H9 (cell line): Measurements from ENCODE around the gene TOM1L2. TPM values are rescaled to one million over a fixed set of nuclear protein-coding genes. Genes with fewer than 3 reads are reported as not detected.

ENCODE experiments used
- DNase-seq: peaks from one replicate; pipeline ENCODE4 v3.0.0-alpha.2; 2017
- H2AFZ ChIP-seq: one replicate; pipeline ENCODE4 v1.6.1; 2013; ENCODE audit warnings: mild to moderate bottlenecking, low read length, control low read depth, moderate library complexity
- H2AK5ac ChIP-seq: 2 replicates; pipeline ENCODE4 v1.6.1; 2013; ENCODE audit warnings: low read length, control low read depth, mixed read lengths; ENCODE audit not compliant: insufficient read length
- H2BK120ac ChIP-seq: one replicate; pipeline ENCODE4 v1.6.1; 2013; ENCODE audit warnings: low read depth, mild to moderate bottlenecking, low read length, control low read depth, inconsistent platforms; ENCODE audit not compliant: poor library complexity, severe bottlenecking
- H2BK12ac ChIP-seq: 2 replicates; pipeline ENCODE4 v1.6.1; 2013; ENCODE audit warnings: low read length, control low read depth, mixed read lengths, low read depth; ENCODE audit not compliant: insufficient read length
- H2BK15ac ChIP-seq: 2 replicates; pipeline ENCODE4 v1.6.1; 2013; ENCODE audit warnings: low read depth, low read length, control low read depth
- H2BK20ac ChIP-seq: one replicate; pipeline ENCODE4 v1.6.1; 2013; ENCODE audit warnings: low read depth, mild to moderate bottlenecking, low read length, control low read depth, inconsistent platforms; ENCODE audit not compliant: poor library complexity, severe bottlenecking
- H2BK5ac ChIP-seq: 2 replicates; pipeline ENCODE4 v1.6.1; 2013; ENCODE audit warnings: low read length, control low read depth, mixed read lengths; ENCODE audit not compliant: insufficient read length
- H3K14ac ChIP-seq: 2 replicates; pipeline ENCODE4 v1.6.1; 2013; ENCODE audit warnings: low read length, control low read depth; ENCODE audit not compliant: insufficient read depth
- H3K18ac ChIP-seq: 2 replicates; pipeline ENCODE4 v1.6.1; 2013; ENCODE audit warnings: low read depth, mild to moderate bottlenecking, mixed read lengths, low read length, control low read depth; ENCODE audit not compliant: insufficient read length
- H3K23ac ChIP-seq: 2 replicates; pipeline ENCODE4 v1.6.1; 2013; ENCODE audit warnings: low read length, control low read depth, mixed read lengths, low read depth; ENCODE audit not compliant: insufficient read length
- H3K23me2 ChIP-seq: 2 replicates; pipeline ENCODE4 v1.6.1; 2013; ENCODE audit warnings: low read depth, mild to moderate bottlenecking, mixed read lengths, low read length, control low read depth; ENCODE audit not compliant: insufficient read length, poor library complexity, severe bottlenecking
- H3K27ac ChIP-seq: 2 replicates; pipeline ENCODE4 v1.5.1; 2013; ENCODE audit warnings: low read length, control low read depth, mixed read lengths, low read depth; ENCODE audit not compliant: insufficient read length
- H3K27me3 ChIP-seq: 2 replicates; pipeline ENCODE4 v1.6.1; 2013; ENCODE audit warnings: low read length, control low read depth, inconsistent platforms; ENCODE audit not compliant: insufficient read depth
- H3K4ac ChIP-seq: 2 replicates; pipeline ENCODE4 v1.6.1; 2013; ENCODE audit warnings: low read depth, mild to moderate bottlenecking, control low read depth, inconsistent platforms, low read length, moderate library complexity
- H3K4me1 ChIP-seq: 2 replicates; pipeline ENCODE4 v1.6.1; 2013; ENCODE audit warnings: low read length, control low read depth, inconsistent platforms; ENCODE audit not compliant: insufficient read depth
- H3K4me2 ChIP-seq: 2 replicates; pipeline ENCODE4 v1.6.1; 2013; ENCODE audit warnings: low read length, control low read depth, mixed read lengths; ENCODE audit not compliant: insufficient read length, insufficient read depth
- H3K56ac ChIP-seq: 2 replicates; pipeline ENCODE4 v1.6.1; 2013; ENCODE audit warnings: low read depth, mild to moderate bottlenecking, mixed read lengths, low read length, control low read depth; ENCODE audit not compliant: insufficient read length
- H3K79me1 ChIP-seq: 2 replicates; pipeline ENCODE4 v1.6.1; 2013; ENCODE audit warnings: low read depth, mild to moderate bottlenecking, moderate library complexity, low read length, control low read depth, inconsistent platforms; ENCODE audit not compliant: insufficient read depth, poor library complexity, severe bottlenecking
- H3K79me2 ChIP-seq: 2 replicates; pipeline ENCODE4 v1.6.1; 2013; ENCODE audit warnings: low read length, control low read depth, inconsistent platforms; ENCODE audit not compliant: insufficient read depth
- H3K9ac ChIP-seq: 2 replicates; pipeline ENCODE4 v1.6.1; 2013; ENCODE audit warnings: low read length, control low read depth, mixed read lengths; ENCODE audit not compliant: insufficient read length; ENCODE audit errors: extremely low read depth
- H3K9me3 ChIP-seq: one replicate; pipeline ENCODE4 v1.6.1; 2013; ENCODE audit warnings: low read depth, low read length, inconsistent platforms; ENCODE audit not compliant: control insufficient read depth
- H3T11ph ChIP-seq: one replicate; pipeline ENCODE4 v1.6.1; 2013; ENCODE audit warnings: mild to moderate bottlenecking, low read length, control low read depth, inconsistent platforms
- H4K20me1 ChIP-seq: one replicate; pipeline ENCODE4 v1.6.1; 2013; ENCODE audit not compliant: control insufficient read depth, insufficient read length, insufficient read depth
- H4K5ac ChIP-seq: 2 replicates; pipeline ENCODE4 v1.6.1; 2013; ENCODE audit warnings: low read depth, mild to moderate bottlenecking, mixed read lengths, low read length, control low read depth; ENCODE audit not compliant: insufficient read length
- H4K8ac ChIP-seq: replicated peaks from 2 replicates; pipeline ENCODE4 v1.6.1; 2013; ENCODE audit warnings: low read length, control low read depth, mixed read lengths, low read depth; ENCODE audit not compliant: insufficient read length
- H4K91ac ChIP-seq: 2 replicates; pipeline ENCODE4 v1.6.1; 2013; ENCODE audit warnings: low read depth, mild to moderate bottlenecking, moderate library complexity, mixed read lengths, low read length, control low read depth; ENCODE audit not compliant: insufficient read length
- H3K27ac Mint-ChIP-seq, 3 experiments: 2 replicates in 2 of 3; 3 replicates in 1 of 3; pipeline ENCODE4 v1.8.0; 2020 to 2021; ENCODE audit warnings: mixed read lengths in 3 of 3, mild to moderate bottlenecking in 1 of 3, moderate library complexity in 1 of 3
- H3K27me3 Mint-ChIP-seq: 2 replicates; pipeline ENCODE4 v1.8.0; 2021; ENCODE audit warnings: low read depth, mild to moderate bottlenecking, moderate library complexity, mixed read lengths
- H3K36me3 Mint-ChIP-seq, 3 experiments: 2 replicates in 2 of 3; 3 replicates in 1 of 3; pipeline ENCODE4 v1.8.0; 2020 to 2021; ENCODE audit warnings: low read depth in 3 of 3, mixed read lengths in 3 of 3; ENCODE audit not compliant: insufficient read depth in 1 of 3
- H3K4me1 Mint-ChIP-seq, 2 experiments: 2 replicates each; pipeline ENCODE4 v1.8.0; 2020; ENCODE audit warnings: mixed read lengths in 2 of 2
- H3K4me3 Mint-ChIP-seq, 2 experiments: 2 replicates in 1 of 2; 3 replicates in 1 of 2; pipeline ENCODE4 v1.8.0; 2020 to 2021; ENCODE audit warnings: mild to moderate bottlenecking in 2 of 2, mixed read lengths in 2 of 2, moderate library complexity in 1 of 2
- H3K9me3 Mint-ChIP-seq, 2 experiments: 2 replicates in 1 of 2; 3 replicates in 1 of 2; pipeline ENCODE4 v1.8.0; 2020; ENCODE audit warnings: mild to moderate bottlenecking in 2 of 2, mixed read lengths in 2 of 2, moderate library complexity in 1 of 2
- WGBS: extraction: QIAGEN DNeasy Blood & Tissue Kit; methylation state at CpG from one replicate; pipeline ENCODE4 v1.1.7; 2013; ENCODE audit warnings: missing lambda C conversion rate, low lambda C conversion rate, mixed read lengths; ENCODE audit not compliant: insufficient read length; ENCODE audit errors: extremely low coverage; 5-methylcytosine and 5-hydroxymethylcytosine counted together
- total RNA-seq: library from RNA; stranded (reverse); gene quantifications from 2 replicates; pipeline ENCODE4 v1.2.1, GENCODE V29; 2021
- TF ChIP-seq, protein P1 (sequence below): fragments of 200-600 bp; sonication (generic); conservative IDR thresholded peaks from 3 replicates; pipeline ENCODE4 v1.8.0; 2021; ENCODE audit warnings: antibody characterized with exemption, mild to moderate bottlenecking

Gene TOM1L2
- total RNA-seq, 1 experiment from 2014 or later: 4.6 TPM

DNA sequence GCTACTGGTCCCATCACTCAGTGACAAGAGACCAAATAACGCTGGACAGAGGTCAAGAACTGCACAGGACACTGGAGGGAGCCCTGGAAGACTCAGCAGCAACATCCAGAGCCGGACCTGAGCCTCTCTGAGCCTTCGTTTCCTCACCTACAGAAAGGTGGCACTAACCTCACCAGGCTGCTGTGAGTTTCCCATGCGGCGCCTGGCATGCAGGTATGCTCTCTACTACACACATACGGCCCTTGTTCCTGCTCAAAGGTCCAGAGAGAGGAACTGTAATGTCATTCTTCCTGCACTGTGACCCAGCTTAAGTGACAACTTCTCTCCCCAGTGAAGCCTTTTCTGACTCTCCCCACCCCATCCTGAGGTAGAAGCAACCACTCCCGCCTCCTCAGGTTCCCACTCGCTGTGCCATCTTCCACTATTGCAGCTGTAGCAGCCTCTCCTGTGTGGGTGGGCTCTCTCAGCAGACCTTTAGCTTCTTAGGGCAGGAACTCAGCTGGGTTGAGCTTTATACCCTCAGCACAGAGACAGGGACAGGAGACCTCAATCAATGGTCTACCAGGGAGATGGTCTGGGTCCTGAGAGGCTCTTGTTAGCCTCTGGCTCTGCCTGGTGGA lies 91.5 kb downstream of the TOM1L2 start:
- Histone ChIP-seq H3K4me1 (peaks cover 16% of the 10 kb centered on the region; the same call in 1 of the 2 replicates), H4K20me1 (no peaks in the 10 kb centered on the region), H3K9ac (no peak overlapping the region), H2BK5ac (no peak overlapping the region), H4K91ac (no peak overlapping the region), H3K23me2 (no peaks in the 10 kb centered on the region), H2BK20ac (no peak overlapping the region), H2BK12ac (no peak overlapping the region), H2AK5ac (no peak overlapping the region), H3K18ac (no peak overlapping the region), H3K4ac (no peak overlapping the region), H3T11ph (no peak overlapping the region), H3K27me3 (no peaks in the 10 kb centered on the region), H4K8ac (no peak overlapping the region), H3K27ac (no peak overlapping the region), H4K5ac (no peak overlapping the region), H3K4me2 (no peak overlapping the region), H3K79me2 (no peaks in the 10 kb centered on the region), H2BK15ac (no peak overlapping the region), H2BK120ac (no peak overlapping the region), H3K9me3 (no peaks in the 10 kb centered on the region), H3K56ac (no peak overlapping the region), H3K14ac (no peak overlapping the region), H2AFZ (no peak overlapping the region), H3K23ac (no peak overlapping the region), H3K79me1 (no peaks in the 10 kb centered on the region)
- no peaks in the 10 kb centered on the region for H3K36me3 Mint-ChIP-seq
- no peak overlapping the region for H3K27ac Mint-ChIP-seq
- peaks cover 12% of the 10 kb centered on the region for H3K27me3 Mint-ChIP-seq
- DNase-seq: no peak
- no peak overlapping the region for H3K4me3 Mint-ChIP-seq
- WGBS: no CpG with 5 or more reads among the region's 8 CpGs
- peaks cover 53 to 54% of the 10 kb centered on the region in 2 experiments for H3K4me1 Mint-ChIP-seq
- TF ChIP-seq, protein P1, sequence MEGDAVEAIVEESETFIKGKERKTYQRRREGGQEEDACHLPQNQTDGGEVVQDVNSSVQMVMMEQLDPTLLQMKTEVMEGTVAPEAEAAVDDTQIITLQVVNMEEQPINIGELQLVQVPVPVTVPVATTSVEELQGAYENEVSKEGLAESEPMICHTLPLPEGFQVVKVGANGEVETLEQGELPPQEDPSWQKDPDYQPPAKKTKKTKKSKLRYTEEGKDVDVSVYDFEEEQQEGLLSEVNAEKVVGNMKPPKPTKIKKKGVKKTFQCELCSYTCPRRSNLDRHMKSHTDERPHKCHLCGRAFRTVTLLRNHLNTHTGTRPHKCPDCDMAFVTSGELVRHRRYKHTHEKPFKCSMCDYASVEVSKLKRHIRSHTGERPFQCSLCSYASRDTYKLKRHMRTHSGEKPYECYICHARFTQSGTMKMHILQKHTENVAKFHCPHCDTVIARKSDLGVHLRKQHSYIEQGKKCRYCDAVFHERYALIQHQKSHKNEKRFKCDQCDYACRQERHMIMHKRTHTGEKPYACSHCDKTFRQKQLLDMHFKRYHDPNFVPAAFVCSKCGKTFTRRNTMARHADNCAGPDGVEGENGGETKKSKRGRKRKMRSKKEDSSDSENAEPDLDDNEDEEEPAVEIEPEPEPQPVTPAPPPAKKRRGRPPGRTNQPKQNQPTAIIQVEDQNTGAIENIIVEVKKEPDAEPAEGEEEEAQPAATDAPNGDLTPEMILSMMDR: no peak
- no peaks in the 10 kb centered on the region; a peak in 1 of 5 replicates for H3K9me3 Mint-ChIP-seq
